GM19438 (cell line): ENCODE data around the gene A3GALT2.

Experiments used
- ATAC-seq: cut with Tn5 transposase; IDR thresholded peaks from one replicate; pipeline ENCODE4 v1.9.1; 2021; ENCODE audit warnings: low read depth; ENCODE audit not compliant: unreplicated experiment

The A3GALT2 gene

DNA sequence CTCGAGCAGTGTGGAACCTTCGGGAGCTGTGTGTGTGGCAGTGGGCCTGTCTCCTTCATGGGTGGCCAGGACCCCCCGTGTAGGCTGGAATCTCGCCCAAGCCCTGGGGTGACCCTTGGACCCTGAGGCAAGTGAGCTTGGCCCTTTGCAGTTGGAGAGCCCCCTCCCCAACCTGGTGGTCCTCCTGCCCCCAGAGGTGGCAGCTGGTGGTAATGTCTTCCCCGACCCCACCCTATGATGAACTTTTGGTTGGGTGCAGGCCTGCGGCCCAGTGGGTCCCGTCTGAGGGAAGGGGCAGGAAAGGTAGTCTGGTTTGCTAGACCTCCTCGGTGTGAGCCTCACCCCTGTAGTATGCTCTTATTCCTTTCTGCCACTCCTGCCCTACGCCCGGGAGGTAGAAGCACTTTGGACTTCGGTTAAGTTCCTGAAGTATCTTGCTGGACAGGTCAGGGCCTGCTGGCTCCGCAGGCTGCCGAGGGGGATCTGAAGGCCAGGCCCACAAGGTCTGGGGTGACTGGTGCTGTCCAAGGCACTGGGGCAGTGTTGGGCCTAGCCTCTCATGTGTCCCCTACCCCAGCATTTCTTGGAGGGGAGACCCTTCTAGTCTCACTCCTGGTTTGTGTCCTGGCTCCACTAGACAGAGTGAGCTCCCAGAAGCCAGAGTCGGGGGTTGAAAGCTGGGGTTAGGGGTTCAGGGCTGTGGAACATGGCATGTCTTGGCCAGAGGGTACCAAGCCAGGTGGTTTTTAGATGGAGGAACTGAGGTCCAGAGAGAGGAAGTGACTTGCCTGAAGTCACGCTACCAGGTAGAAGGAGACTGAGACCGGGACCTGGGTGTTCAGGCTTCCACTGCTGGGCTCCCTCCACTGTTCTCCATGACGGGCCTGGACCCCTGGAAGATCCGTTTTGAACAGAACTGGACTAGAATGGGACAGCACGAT lies 62.9 kb downstream of the A3GALT2 start:
- no peak for ATAC-seq

DNA sequence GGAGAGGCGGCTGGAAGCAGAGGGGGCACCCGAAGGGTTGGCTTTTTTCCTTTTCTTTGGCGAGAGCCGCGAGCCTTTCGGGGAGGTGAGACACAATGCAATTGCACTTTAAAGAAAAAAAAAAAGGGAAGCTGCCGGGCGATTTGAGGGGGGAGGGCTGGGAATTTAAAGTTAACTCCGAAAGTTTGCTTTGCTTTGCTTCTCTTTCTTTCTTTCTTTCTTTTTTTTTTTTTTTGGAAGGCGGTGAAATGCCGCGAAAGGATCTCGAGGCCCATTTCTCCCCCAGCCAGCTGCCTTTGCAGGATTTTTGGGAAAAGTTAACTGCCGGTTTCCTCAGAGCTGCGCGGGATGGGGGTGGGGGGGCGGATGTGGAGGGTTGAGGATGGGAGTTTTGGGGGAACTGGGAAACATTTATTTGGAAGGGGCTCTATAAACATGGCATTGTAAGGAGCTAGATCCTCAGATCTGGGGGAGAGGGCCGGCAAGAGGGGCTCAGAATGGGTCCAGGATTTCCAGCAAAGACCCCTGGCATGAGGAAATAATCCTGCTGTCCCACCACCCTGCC lies 63.6 kb downstream of the A3GALT2 start:
- no peak for ATAC-seq
